Measurements from ENCODE around the gene PLOD2. TPM values are rescaled to one million over a fixed set of nuclear protein-coding genes. Genes with fewer than 3 reads are reported as not detected.

Gene PLOD2
- total RNA-seq, 1 donor from 2014 or later, result 2.0 TPM

DNA sequence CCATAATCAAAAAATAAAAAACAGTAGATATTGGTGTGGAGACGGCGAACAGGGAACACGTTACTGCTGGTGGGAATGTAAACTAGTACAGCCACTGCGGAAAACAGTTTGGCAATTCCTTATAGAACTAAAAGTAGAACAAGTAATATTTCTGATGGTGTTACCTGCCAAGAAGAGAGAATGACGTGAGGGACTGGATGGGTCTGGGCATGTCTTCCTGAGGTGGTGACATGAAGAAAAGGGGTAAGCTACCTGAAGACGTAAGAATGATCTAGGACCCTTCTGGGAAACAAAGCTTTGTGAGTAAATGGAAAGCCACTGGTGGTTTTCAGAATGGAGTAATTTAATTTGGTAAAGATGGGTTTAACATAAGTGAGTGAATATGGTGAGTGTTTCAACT lies 19.4 kb upstream of the PLOD2 start:
- Mint-ChIP-seq H3K4me3 (no peak overlapping the region), H3K4me1 (no peaks in the 10 kb centered on the region), H3K36me3 (ENCODE audit: low read depth) (no peaks in the 10 kb centered on the region), H3K27ac (no peak overlapping the region), H3K9me3 (no peaks in the 10 kb centered on the region), H3K27me3 (peaks cover 2% of the 10 kb centered on the region)
- intact Hi-C loops (cut with micrococcal nuclease), result no loop called here
- no peak for DNase-seq

DNA sequence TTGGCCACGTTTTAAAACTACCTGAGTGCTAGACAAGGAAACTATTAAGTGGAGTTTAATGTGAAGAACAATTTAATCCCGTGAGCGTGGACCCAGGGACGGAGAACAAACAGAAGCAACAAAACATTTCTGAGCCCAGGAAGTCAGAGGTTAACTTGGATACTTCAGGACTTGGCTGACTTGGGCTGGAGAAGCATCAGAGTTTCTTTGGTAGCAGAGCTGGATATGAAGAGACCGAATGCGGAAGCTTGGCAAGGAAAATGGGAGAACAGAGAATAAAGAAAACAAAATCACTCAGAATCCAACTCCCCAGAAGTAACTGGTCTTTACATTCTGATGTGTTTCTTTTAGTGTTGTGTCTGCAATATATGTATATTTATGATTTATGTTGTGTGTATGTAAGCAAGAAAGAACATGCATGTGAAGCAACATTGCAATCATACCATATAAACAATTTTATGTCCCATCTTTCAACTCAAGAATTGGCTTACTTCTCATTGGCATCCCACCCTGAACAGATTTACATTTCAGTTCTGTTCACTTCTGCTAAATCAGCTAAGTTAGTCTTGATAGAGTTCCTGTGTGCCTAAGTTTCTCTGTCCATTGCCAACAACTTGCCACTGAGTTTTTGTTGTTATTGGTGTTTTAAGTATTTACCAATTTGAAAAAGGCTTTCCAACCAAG lies 17.2 kb upstream of the PLOD2 start:
- H3K36me3 Mint-ChIP-seq (ENCODE audit: low read depth), result no peaks in the 10 kb centered on the region
- H3K27ac Mint-ChIP-seq, result no peak overlapping the region
- no peaks in the 10 kb centered on the region for H3K9me3 Mint-ChIP-seq
- no peak for DNase-seq
- no peak overlapping the region for H3K4me3 Mint-ChIP-seq
- intact Hi-C loops (cut with micrococcal nuclease), result no loop called here
- peaks cover 2% of the 10 kb centered on the region for H3K27me3 Mint-ChIP-seq
- H3K4me1 Mint-ChIP-seq, result no peaks in the 10 kb centered on the region

DNA sequence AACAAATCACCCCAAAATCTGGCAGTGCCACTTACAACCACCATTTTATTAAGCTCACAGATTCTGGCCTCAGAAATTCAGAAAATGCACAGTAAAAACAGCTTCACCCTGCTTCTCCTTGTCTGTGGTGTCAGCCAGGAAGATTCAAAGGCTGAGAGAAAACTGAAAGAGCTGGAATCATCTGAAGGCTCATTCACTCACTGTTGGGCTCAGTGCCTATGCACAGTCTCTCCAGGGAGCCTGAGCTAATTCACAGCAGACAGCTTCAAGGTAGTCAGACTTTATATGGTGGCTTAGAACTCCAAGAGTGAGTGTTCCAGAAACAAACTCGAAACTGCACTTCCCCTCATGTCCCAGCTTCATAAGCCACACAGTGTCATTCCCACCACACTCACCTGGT lies 16.5 kb upstream of the PLOD2 start:
- H3K4me3 Mint-ChIP-seq, result no peak overlapping the region
- H3K4me1 Mint-ChIP-seq, result no peaks in the 10 kb centered on the region
- no peaks in the 10 kb centered on the region for H3K9me3 Mint-ChIP-seq
- intact Hi-C loops (cut with micrococcal nuclease), result no loop called here
- H3K36me3 Mint-ChIP-seq (ENCODE audit: low read depth), result no peaks in the 10 kb centered on the region
- H3K27ac Mint-ChIP-seq, result no peak overlapping the region
- no peak for DNase-seq
- peaks cover 5% of the 10 kb centered on the region for H3K27me3 Mint-ChIP-seq

DNA sequence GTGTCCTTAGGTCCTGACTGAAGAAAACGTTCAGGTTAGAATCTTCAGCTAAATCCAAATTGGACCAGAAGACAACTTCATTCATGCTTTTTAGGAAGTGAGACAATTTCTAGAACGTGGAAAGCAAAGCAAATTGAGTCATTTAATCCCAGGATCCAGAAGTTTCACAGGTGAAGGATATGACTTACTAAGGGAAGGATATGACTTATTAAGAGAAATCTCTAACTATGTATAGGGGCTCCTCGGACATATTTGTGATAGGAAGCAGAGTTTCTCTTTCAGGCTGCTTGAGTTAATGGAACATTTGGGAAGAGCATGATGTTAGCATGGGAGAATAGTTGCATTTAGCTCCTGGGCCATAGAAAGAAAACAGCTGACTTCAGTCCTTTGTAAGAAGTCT lies 16.1 kb upstream of the PLOD2 start:
- no peaks in the 10 kb centered on the region for H3K9me3 Mint-ChIP-seq
- peaks cover 6% of the 10 kb centered on the region for H3K27me3 Mint-ChIP-seq
- no peak overlapping the region for H3K4me3 Mint-ChIP-seq
- H3K36me3 Mint-ChIP-seq (ENCODE audit: low read depth), result no peaks in the 10 kb centered on the region
- no peak overlapping the region for H3K27ac Mint-ChIP-seq
- intact Hi-C loops (cut with micrococcal nuclease), result no loop called here
- H3K4me1 Mint-ChIP-seq, result no peaks in the 10 kb centered on the region
- DNase-seq, result no peak

DNA sequence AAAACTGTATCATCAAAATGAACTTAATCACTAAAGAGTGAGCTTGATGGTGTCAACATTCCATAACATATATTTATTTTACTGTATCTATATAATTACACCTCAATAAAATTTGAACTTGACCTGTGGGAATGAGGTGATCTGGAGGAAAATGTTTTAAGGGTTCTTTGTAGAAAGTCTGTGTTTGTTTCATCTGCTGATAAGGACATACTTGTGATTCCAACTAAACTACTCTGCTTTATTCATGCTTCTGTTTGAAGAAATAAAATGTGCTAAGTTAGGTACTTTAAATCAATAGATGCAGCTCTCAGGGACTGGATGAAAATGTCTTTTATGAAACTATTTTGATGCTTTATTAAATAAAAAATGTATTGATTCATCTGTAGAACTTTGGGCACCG lies 11.6 kb upstream of the PLOD2 start:
- H3K4me3 Mint-ChIP-seq, result no peak overlapping the region
- DNase-seq, result no peak
- no peak overlapping the region for H3K27ac Mint-ChIP-seq
- H3K36me3 Mint-ChIP-seq (ENCODE audit: low read depth), result no peaks in the 10 kb centered on the region
- intact Hi-C loops (cut with micrococcal nuclease), result no loop called here
- H3K9me3 Mint-ChIP-seq, result no peaks in the 10 kb centered on the region
- peaks cover 9% of the 10 kb centered on the region for H3K27me3 Mint-ChIP-seq
- no peaks in the 10 kb centered on the region for H3K4me1 Mint-ChIP-seq

DNA sequence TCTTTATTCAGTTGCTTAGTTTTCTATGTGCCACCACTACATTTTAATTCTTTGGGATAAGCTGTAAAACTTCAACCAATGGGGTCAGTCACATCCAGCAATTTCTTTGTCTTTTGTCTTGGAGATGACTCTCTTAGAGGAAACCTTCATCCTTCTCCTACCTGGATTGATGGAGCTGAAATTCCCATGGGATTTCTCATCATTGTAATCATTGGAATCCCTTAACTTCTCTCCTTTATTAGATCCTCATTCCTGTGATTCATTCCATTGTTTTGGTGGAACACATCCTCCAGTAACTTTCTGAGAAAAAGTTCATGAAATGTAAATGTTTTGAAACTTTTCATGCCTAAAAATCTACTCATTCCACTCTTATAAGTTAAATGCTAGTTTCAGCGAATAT lies 9.6 kb upstream of the PLOD2 start:
- intact Hi-C loops (cut with micrococcal nuclease), result no loop called here

DNA sequence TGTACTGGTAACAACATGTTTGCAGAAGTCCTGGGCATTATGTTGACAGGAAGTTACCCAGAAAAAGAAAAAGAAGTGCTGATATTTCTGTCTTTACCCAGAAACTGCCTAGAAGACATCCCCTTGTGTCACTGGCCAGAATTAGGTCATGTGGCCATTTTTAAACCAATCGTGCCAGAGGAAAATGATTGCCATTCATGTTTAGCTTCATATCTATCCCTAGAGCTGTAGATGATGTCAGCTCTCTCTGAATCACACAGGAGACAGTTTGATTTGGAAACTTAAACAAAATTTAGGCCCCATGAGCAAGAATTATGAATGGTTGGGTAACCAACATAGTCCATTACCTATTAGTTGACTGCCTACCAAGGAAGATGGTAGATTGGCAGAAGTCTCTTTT lies 8.9 kb upstream of the PLOD2 start:
- Mint-ChIP-seq H3K4me1 (no peaks in the 10 kb centered on the region), H3K9me3 (no peaks in the 10 kb centered on the region), H3K27me3 (peaks cover 20% of the 10 kb centered on the region), H3K4me3 (no peak overlapping the region), H3K36me3 (ENCODE audit: low read depth) (no peaks in the 10 kb centered on the region), H3K27ac (no peak overlapping the region)
- intact Hi-C loops (cut with micrococcal nuclease), result no loop called here
- DNase-seq, result no peak

More for the DNA sequence above, 9.6 kb upstream of the PLOD2 start:
- Mint-ChIP-seq H3K4me1 (no peaks in the 10 kb centered on the region), H3K9me3 (no peaks in the 10 kb centered on the region), H3K4me3 (no peak overlapping the region), H3K36me3 (ENCODE audit: low read depth) (no peaks in the 10 kb centered on the region), H3K27me3 (peaks cover 14% of the 10 kb centered on the region), H3K27ac (no peak overlapping the region)
- DNase-seq, result no peak

DNA sequence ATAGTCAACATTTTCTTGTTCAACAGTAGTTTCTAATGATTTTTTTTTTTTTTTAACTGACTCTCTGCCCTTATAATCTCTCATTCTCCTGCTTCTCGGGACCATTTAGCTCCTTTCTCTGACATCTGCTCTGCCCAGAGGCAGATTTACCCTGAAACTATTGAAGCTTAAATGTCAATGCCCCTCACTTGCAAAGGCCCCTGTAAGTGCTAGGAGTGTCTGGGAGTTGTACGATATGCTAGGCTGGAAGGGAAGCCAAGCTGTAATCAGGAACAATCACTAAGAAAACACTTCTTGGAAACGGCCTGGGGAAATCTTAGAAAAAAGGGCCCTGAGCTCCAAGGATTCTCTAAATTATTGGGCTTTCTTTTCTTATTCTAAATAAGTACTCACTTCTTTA lies 5.8 kb upstream of the PLOD2 start:
- no peak for DNase-seq
- Mint-ChIP-seq H3K9me3 (no peaks in the 10 kb centered on the region), H3K4me3 (no peak overlapping the region), H3K27me3 (peaks cover 37% of the 10 kb centered on the region), H3K4me1 (no peaks in the 10 kb centered on the region), H3K27ac (no peak overlapping the region), H3K36me3 (ENCODE audit: low read depth) (no peaks in the 10 kb centered on the region)
- intact Hi-C loops (cut with micrococcal nuclease), result no loop called here

DNA sequence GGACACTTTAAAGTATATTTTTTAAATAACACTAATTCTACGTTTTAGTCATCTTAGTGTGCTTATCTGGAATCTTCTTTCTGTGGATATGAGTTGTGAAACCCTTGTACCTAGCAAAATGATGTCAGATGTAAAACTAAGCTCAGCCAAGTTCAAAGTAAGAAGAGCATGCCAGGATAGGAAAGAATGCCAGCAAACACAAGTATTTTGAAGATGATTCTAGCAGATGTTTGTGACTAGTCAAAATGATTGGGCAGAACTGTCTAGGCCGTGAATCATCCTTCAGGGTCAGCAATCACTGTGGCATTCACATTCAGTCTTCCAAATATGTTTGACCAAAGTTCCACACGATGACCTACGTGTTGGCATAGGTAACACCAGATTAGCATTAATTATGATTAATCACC lies 5.4 kb upstream of the PLOD2 start:
- DNase-seq, result no peak
- Mint-ChIP-seq H3K4me3 (no peak overlapping the region), H3K4me1 (peaks cover 4% of the 10 kb centered on the region), H3K36me3 (ENCODE audit: low read depth) (no peaks in the 10 kb centered on the region), H3K27me3 (peaks cover 41% of the 10 kb centered on the region), H3K27ac (no peak overlapping the region), H3K9me3 (no peaks in the 10 kb centered on the region)
- intact Hi-C loops (cut with micrococcal nuclease), result no loop called here

DNA sequence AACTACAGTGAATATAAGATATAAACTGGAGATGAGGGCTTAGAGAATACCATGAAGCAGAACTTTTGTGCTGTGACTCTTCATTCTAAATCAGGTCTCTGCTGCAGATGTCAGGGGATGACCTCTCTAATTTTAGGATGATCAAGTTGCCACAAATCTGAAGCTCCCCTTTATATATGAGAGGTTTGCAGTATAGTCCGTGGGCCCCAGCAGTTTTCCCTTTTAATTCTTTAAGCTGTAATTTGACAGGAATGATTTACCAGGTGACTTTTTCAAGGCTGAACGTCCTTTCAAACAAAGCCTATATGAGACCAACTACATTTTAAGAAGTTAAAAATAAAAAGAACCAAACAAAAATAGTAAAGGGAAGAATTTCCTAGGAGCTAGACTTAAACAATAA lies 4.9 kb upstream of the PLOD2 start:
- peaks cover 44% of the 10 kb centered on the region for H3K27me3 Mint-ChIP-seq
- no peak overlapping the region for H3K27ac Mint-ChIP-seq
- no peak for DNase-seq

DNA sequence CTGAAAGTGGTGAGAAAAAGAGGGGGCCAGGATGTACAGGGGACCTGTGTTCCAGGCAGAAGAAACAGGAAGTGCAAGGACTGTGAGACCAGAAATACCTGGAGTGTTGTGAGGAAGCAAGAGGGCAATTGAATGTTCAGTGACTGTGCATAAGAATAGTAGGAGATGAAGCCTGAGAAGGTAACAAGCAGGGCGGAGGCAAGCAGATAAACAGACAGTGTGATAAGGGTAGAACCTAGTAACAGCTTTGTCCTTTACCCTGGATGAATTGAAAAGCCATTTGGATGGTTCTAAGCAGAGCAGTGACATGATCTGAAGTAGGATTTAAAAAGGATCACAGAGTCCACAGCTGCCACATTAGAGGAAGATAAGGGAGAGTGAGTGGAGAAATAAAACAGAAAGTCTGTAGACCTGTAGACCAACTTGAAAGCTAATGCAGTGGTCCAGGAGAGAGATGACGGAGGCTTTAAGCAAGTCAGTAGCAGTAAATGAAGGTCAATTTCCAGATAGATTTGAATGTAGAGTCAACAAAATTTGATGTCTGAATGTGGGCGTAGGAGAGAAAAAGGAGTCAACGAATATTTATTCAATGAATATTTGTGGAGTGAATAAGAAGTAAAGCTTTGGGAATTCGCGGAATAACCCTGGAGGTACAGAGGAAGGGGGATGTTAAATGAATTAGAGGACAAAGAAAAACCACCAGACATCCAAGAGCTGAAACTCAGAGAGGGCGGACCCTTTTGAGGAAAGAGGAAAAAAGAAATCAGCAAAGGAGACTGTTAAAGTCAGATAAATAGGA lies 4.2 kb upstream of the PLOD2 start:
- intact Hi-C loops (cut with micrococcal nuclease), result no loop called here
- Mint-ChIP-seq H3K36me3 (ENCODE audit: low read depth) (no peaks in the 10 kb centered on the region), H3K9me3 (no peaks in the 10 kb centered on the region), H3K27ac (no peak overlapping the region), H3K27me3 (peaks cover 47% of the 10 kb centered on the region), H3K4me1 (peaks cover 8% of the 10 kb centered on the region), H3K4me3 (no peak overlapping the region)
- no peak for DNase-seq

More for the DNA sequence above, 4.9 kb upstream of the PLOD2 start:
- intact Hi-C loops (cut with micrococcal nuclease), result no loop called here
- Mint-ChIP-seq H3K4me3 (no peak overlapping the region), H3K9me3 (no peaks in the 10 kb centered on the region), H3K4me1 (peaks cover 5% of the 10 kb centered on the region), H3K36me3 (ENCODE audit: low read depth) (no peaks in the 10 kb centered on the region)

DNA sequence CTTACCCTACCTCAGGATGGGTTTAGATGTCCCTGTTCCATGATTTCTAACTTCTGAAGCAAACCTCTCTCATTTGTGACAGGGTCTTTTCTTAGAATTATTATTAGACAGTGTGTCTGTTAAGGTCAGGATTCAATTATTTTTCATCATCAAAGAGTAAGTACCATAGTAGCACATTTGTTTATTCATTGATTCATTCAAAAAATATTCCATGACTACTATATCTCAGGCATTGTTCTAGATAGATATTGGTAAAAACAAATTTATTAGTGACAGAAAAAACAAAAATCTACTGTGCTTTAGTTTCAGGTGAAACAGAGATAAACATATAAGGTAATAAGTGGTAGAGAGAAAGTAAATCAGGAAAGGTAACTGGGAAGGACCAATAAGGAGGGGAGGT lies 3.5 kb upstream of the PLOD2 start:
- H3K4me1 Mint-ChIP-seq, result peaks cover 13% of the 10 kb centered on the region
- H3K27me3 Mint-ChIP-seq, result peaks cover 50% of the 10 kb centered on the region
- no peaks in the 10 kb centered on the region for H3K9me3 Mint-ChIP-seq
- DNase-seq, result no peak
- H3K36me3 Mint-ChIP-seq (ENCODE audit: low read depth), result no peaks in the 10 kb centered on the region
- intact Hi-C loops (cut with micrococcal nuclease), result no loop called here
- H3K27ac Mint-ChIP-seq, result no peak overlapping the region
- H3K4me3 Mint-ChIP-seq, result no peak overlapping the region

DNA sequence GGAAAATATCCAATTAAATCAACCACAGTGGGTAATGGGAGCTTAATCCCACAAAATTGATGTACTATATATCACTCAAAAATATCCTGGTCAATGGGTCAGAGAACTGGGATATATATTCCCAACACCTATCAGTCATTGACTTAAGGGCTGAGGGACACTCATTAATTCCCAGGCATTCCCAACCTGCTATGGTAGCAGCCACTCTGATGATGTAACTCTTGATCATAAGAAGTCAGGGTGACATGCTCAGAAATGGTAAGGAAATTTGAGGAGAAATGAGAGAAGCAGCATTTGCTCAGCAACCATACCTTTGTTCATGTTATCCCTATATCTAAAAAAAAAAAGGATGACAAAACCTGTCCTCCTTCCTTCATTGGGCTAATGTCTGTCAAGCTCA lies 3.1 kb upstream of the PLOD2 start:
- intact Hi-C loops (cut with micrococcal nuclease), result no loop called here
- Mint-ChIP-seq H3K9me3 (no peaks in the 10 kb centered on the region), H3K27ac (no peak overlapping the region), H3K27me3 (peaks cover 52% of the 10 kb centered on the region), H3K4me3 (no peak overlapping the region), H3K36me3 (ENCODE audit: low read depth) (no peaks in the 10 kb centered on the region), H3K4me1 (peaks cover 13% of the 10 kb centered on the region)
- DNase-seq, result no peak

DNA sequence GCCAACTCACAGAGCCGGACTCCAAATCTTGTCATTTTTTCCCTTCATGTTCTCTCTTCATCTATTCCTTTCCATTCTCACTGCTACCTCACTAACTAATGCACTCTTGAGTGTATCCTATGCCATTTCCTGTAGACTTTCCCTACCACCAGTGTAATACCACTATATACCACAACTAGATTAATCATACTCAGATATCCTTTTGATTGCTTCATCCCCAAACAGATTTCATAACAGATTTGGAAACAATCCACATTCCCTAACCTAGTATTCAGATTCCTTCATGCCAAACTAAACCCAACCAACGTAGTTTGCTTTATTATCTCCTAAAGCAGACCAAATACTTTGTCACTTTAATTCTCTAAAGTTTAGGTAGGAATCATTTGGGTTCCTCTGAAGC lies 2.6 kb upstream of the PLOD2 start:
- H3K27ac Mint-ChIP-seq, result no peak overlapping the region
- no peak for DNase-seq
- no peaks in the 10 kb centered on the region for H3K36me3 Mint-ChIP-seq (ENCODE audit: low read depth)
- intact Hi-C loops (cut with micrococcal nuclease), result no loop called here
- H3K4me3 Mint-ChIP-seq, result no peak overlapping the region
- peaks cover 56% of the 10 kb centered on the region for H3K27me3 Mint-ChIP-seq
- peaks cover 13% of the 10 kb centered on the region for H3K4me1 Mint-ChIP-seq
- no peaks in the 10 kb centered on the region for H3K9me3 Mint-ChIP-seq

DNA sequence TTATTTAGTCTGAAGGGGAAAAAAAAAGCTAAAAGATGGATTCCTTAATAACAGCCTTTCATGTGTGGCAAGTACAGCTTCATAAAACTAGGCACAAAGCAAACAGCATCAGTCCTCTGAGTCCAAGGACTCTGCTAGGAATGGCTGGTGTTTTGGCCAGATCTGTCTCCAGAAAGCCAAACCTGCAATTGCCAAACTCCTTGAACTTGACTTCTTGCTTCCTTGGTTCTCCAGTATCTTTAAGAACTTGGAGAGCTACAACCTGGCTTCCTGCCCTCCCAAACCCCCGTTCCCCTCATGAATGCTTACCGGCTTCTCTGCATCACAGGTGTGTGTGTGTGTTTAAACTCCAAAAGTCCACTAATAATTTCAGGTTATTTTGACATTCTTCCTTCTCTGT lies 1.6 kb upstream of the PLOD2 start:
- DNase-seq, result no peak
- Mint-ChIP-seq H3K4me1 (peaks cover 13% of the 10 kb centered on the region), H3K36me3 (ENCODE audit: low read depth) (no peaks in the 10 kb centered on the region), H3K4me3 (no peak overlapping the region), H3K27ac (no peak overlapping the region), H3K9me3 (no peaks in the 10 kb centered on the region), H3K27me3 (peaks cover 62% of the 10 kb centered on the region)
- intact Hi-C loops (cut with micrococcal nuclease), result no loop called here
